Hematopoietic multipotent progenitor cell treated with erythropoietin and hydrocortisone succinate and interleukin-3 and kit ligand, for 6 days (in vitro differentiated cells): ENCODE measurements around the gene GRIN2B.

ENCODE experiments used
- DNase-seq: peaks from one replicate; pipeline ENCODE4 v3.0.0-alpha.2; 2015

The GRIN2B gene

DNA sequence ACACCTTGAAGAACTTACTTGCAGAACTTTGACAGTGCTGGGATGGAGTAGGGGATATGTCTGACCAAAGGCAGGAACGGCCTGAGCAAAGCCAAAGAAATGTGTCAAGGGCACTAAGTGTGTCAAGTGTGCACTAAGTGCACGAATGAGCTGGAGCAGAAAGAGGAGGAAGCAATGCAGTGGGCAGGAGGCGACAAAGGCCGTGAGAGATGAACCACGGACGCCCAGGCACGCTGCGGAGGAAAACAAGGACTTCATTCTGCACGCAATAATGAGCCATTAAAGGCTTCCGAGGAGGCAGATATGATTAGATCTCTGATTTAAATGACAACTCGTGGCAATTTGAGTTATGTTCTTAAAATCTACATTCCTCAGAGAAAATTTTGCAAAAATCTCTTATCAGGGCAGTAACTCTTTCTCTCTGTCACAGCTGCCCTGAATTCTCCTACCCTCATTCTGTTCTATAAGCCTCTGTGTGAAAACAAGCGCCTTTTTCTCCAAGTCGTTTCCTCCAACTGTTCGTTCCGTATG, 25.3 kb downstream of the GRIN2B start:
- no peak for DNase-seq

DNA sequence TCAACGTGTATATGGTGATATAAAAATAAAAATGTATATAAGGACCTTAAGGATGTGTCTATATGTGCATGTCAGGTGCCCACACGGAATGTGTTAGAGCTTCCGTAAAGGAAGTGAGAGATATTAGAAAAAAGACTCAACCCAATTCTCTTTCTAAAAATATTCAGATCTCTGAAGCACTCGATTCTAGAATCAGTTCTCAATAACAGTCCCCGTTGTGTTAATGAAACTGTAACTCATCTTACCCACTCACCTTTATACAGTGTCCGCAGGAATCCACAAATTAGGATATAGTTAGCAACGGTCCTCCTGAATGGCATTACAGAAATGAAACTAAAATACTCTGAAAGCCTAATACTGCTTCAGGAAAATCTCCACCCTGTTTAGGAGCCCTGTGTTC, 29.3 kb downstream of the GRIN2B start:
- DNase-seq, result no peak

DNA sequence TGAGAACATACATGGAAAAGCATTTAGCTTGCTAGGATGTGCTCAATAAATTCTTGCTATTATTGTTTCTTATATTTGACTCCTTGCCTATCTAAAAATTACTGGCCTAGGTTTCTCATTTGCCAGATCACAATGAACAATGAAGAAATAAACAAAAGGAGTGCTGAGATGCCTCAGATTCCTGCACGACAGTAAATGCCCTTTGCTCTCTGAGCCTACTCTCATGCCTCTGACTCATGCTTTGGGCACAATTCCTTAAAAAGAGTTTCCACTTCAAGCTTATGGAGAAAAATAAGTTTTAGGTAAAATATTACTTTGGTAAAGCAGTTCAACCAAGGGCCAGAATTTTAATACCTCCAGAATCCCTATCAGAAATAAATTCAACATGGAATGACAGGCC, 30.9 kb downstream of the GRIN2B start:
- no peak for DNase-seq

DNA sequence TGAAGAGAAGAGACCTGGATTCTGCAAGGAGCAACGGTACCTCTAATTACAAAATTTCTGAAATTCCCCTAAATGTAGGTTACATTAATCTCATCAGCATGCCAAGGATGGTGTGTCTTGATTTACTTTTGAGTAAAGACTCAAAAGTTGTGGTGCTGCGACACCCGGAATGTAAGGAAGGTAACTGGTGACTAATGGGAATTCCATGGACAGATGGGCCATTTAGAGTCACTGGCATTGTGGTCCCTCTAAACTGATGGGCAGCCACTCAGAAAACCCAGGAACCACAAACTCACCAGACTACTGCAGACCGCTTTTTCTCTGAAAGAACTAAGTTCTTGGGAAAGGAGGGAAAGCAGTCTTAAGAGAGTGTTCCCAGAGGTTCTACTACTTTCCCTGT, 32.8 kb downstream of the GRIN2B start:
- no peak for DNase-seq

DNA sequence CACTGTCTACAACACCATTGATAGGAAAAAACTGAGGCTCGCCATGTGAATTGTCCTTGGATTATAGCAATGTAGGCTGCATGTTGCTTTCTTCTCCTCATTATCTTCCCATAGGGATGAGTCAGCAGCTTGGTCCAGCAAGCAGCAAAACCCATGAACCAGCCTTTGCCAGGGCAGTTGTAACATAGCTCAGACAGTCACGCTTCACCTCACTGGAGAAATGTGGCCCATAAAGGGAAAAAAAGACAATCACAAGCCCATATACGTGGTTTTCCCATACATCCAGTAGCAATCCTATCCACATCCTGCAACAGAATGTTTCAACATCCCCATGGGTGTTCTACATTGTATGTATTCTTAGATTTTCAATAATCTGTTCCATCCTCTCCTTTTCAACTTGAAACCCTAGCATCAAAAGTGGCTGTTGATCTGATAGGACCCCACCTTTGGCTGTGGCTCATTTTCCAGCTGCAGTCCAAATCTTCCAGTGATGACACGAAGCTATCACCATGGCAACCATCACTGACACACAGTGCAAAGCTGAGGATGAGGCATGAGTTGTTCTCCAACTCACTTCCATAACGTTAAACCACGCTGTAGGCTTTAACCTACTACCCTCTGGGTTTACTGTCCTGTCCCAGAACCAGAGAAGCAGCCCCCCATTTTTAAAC, 34.0 kb downstream of the GRIN2B start:
- no peak for DNase-seq

DNA sequence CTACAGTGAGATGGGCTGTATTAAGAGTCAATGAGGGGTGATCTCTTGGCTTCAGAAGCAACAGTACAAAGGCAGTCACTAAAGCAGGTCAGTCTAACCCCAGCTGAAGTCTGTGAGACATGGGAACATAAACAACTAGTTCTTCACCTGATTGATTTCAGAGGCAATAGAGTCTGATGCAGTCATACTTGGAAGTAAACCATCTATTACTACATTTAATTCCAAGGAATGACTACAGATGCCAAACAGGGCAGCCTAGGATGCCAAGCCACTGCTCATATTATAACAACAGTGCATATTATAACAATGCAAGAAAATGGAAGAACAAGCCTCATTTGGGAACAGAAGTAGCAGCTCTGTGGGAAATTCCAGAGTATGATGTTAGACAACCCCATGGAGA, 35.8 kb downstream of the GRIN2B start:
- DNase-seq, result no peak

DNA sequence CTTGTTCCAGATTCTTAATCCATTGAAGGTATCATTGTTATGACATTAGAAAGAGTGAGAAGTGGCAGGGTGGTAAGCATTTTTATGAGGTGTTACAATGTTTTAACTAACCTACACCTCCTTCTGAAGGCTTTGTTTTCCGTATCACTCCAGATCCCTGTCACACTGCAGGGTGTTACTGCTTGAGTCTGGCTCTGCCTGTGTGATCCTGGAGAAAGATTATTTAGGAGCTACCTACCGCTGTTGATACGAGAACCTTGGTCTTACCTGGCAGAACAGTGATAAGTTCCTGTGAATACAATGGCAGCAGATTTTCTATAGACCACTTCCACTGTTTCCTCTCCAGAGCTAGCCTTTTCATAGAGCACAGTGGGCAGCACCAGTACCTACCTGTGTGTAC, 36.2 kb downstream of the GRIN2B start:
- no peak for DNase-seq

DNA sequence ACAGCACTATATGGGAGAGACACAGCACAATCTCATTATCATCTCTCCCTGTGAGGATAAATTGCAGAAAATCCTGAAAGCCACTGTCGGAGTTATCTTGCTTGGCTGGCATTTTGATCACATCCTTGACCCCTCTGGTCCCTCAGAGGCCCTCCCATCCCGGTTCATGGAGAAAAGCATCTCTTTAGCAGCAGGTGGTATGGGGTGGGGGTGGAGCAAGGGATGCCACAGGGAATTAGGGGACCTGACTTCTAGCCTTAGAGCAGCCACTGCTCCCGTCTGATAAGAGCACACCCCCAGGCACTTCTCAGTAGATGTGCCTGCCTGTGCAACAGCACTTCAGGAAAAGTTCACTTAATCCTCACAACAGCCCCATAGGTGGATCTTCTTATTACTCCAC, 38.6 kb downstream of the GRIN2B start:
- DNase-seq, result no peak

DNA sequence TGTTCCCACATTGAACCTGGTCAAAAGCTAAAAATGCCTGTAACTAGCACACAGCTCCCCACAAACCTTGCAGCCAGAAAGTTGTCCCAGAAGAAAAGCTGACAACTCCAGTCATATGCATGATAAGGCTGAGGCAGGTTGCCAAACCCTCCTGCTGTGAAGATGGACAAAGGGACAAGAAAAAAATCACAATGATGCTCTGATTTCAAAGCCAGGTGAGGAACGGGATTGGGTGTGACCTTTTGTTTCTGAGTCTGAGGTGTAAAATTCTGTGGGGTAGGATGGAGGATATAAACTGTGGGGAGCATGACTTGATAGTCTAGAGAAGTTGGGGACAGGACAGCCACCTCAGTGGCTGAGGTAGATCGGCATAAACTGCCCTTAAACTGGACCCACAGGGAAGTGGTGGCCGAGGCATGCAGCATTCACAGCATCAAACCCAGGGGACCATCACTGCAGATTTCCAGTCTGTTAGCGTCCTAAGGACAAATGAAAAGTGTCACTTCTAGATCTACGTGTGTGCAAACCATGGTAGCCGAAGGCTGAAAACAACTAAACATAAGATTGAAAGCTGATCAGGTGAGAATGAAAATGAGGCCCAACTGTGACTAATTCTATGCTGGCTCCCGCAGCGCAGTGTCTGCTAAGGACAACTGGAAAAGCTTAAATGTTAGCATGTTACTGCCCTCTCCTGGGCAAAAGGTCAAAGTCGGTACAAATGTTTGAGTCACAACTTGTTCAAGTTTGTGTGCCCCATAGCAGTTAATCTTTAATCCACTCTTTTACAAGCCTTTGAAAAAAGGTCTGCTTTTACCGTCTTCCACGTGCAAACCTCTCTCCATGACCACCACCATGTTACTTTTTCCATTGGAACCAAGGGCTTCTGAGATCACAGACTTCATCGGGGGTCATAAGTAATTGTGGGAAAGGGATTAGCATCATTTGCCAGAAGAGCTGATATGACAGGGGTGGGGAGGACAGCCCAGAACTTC, 39.8 kb downstream of the GRIN2B start:
- peak; percentile 59 for DNase-seq

DNA sequence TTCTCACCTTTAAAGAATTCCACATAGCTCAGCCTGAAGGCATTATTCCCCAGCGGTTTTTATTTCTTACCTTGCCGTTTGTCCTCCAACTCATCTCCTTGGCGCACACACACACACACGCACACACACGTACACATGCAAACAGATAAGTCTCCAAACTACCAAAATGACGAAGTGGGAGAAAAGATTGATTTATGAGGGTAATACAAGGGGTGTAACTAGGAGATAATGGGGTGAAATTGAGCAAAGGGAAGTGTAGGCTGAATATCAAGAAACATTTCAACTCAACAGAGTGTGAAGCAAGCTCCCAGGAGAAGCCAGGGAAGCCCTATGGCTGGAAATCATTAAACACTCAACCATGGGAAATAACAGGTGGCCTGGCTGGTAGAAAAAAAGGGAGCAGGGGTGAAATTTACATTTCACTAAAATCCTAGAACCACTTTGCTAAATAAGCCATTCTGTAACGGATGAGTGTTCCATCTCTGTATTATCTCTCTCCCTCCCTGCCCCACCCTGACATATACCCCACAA, 41.0 kb downstream of the GRIN2B start:
- no peak for DNase-seq

DNA sequence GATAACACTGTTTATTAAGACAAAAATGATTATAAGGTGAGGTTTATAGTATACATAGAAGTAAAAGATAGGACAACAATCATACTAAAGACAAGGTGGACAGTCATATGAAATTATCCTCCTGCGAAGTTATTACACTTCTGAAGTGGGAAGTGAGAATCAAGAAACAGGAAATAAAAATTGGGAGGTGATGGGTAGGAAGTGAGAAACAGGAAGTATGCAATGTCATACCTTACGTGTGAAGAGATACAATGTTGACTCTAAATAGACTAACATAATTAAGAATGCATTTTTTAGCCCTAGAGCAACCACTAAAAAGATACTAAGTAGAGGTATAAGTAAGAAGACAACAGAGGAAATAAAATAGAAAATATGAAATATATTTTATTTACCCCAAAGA, 43.7 kb downstream of the GRIN2B start:
- no peak for DNase-seq

DNA sequence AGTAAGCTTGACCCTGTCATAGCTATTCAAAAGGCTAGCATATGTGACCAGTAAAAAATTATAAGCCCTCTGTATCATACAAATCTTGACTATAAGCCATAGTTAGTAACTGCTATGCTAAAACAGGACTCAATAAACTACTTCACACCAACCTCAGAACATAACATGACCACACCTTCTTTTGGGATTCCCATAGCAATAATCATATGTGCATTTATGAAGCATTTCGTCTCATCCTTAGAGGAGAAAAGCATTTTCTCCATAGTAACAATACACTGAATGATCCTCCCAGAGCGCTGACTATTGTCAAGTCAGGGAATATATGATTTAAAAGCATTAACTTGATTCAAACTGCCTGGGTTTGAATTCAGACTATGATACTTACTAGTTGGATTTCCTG, 46.2 kb downstream of the GRIN2B start:
- DNase-seq, result no peak
